GM12891 (cell line): Measurements from ENCODE around the gene FBXO34.

Source experiments
- POLR2A ChIP-seq: IDR thresholded peaks from 2 replicates; pipeline ENCODE4 v1.6.1; 2011; ENCODE audit warnings: low read depth, low read length, control low read depth
- POLR2AphosphoS5 ChIP-seq: IDR thresholded peaks from 2 replicates; pipeline ENCODE4 v1.6.1; 2011; ENCODE audit warnings: low read depth, low read length, control low read depth
- TAF1 ChIP-seq: IDR thresholded peaks from 2 replicates; pipeline ENCODE4 v1.6.1; 2011; ENCODE audit warnings: low read depth, low read length, control low read depth

DNA sequence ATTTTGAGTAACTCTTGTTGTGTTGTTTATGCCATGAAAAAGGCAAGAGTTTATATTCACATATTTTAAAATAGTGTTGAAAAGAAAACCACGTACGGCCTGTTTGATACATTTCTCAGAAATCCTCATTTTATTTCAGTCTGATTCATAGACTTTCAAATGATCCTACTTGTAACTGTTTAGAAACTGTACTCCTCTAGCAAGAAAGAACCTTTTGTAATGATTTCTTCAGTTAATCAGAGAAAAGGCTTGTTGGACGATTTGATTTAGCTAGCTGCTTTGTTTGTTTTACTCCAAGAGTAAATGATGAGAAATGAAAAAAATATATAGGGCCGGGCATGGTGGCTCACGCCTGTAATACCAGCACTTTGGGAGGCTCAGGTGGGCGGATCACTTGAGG, 17.2 kb downstream of the FBXO34 start:
- no peak for TF ChIP-seq POLR2A
- no peak for TF ChIP-seq POLR2AphosphoS5
- TF ChIP-seq TAF1: no peak
